ENCODE results near the gene GJA4.

DNA sequence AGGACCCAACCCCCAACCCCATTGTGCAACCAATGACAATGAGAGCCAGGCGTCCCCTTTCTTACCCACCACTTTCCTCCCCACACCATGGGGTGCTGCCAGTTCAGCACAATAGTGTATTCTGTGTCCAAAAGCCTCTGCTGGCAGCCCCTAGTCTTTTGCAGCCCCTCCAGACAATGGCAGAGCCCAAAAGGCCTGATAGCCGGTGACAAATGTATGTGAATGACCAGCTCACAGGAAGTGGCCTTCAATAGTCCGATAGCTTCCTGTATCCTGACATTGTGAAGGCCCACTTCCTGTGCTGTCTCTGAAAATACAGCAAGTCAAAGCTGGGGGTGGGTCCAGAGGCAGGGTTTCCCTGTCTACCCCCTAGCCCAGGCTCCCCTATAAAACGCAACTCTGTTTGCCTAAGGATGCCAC, 50.2 kb downstream of the GJA4 start:
- TF ChIP-seq, protein P1, sequence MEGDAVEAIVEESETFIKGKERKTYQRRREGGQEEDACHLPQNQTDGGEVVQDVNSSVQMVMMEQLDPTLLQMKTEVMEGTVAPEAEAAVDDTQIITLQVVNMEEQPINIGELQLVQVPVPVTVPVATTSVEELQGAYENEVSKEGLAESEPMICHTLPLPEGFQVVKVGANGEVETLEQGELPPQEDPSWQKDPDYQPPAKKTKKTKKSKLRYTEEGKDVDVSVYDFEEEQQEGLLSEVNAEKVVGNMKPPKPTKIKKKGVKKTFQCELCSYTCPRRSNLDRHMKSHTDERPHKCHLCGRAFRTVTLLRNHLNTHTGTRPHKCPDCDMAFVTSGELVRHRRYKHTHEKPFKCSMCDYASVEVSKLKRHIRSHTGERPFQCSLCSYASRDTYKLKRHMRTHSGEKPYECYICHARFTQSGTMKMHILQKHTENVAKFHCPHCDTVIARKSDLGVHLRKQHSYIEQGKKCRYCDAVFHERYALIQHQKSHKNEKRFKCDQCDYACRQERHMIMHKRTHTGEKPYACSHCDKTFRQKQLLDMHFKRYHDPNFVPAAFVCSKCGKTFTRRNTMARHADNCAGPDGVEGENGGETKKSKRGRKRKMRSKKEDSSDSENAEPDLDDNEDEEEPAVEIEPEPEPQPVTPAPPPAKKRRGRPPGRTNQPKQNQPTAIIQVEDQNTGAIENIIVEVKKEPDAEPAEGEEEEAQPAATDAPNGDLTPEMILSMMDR (IDR thresholded peaks at IDR 0.05) = no peak
- TF ChIP-seq POLR2A (IDR thresholded peaks at IDR 0.05) = no peak

Data from esophagus squamous epithelium (tissue), 4 donors.